ENCODE data around the gene PDXK. TPM values are rescaled to one million over a fixed set of nuclear protein-coding genes. Genes with fewer than 3 reads are reported as not detected.

The PDXK gene
- total and polyA plus RNA-seq, 2 of the 13 experiments (the other 11 are each of a cell fraction or from before 2014, with no cell fraction given): 114 to 184 TPM

- TF ChIP-seq SYNCRIP (IDR thresholded peaks at IDR 0.05; ENCODE audit: insufficient read depth, low read depth, low read length): no peak
Observed at GRCh38 chr21:43753439-43753799, 34.5 kb downstream of the PDXK start (continued).

DNA sequence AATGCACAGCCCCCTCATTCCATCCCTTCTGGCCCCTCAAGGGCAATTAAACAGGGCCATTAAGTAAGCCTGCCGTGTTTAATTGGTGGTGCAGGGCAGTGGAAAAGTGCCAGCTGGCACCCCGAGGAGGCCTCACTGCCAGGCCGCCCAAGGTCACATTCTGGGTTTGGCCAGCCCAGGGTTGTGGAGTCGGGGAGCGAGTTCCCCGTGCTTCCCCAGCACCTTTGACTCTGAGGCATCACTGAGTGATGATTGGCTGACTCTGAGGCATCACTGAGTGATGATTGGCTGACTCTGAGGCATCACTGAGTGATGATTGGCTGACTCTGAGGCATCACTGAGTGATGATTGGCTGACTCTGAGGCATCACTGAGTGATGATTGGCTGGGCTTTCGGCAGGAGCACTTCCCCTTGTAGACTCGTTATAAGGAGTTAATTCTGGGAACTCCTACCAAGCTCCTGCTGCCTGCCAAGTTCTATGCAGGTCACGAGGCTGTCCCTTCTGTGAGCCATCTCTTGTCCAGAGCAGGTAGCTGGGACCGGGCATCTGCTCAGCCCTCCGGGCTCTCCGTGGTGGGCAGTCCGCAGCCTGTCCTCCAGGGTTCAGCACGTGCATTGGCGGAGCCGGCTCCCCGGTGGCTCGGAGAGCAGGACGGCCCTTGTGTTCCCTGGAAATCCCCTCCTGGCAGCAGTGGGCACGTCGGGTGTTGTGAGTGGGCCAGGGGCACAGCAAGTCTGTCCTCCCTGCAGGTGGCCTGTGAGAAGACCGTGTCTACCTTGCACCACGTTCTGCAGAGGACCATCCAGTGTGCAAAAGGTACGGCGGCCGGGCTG is 36.2 kb downstream of the PDXK start:
- ChIA-PET CTCF (ENCODE audit: low intra/inter-chr PET ratio, low total read pairs) (no interaction called here), POLR2A (no interaction called here)
- Histone ChIP-seq H3K36me3 (replicated peaks in 1 of 2; ENCODE audit: control insufficient read depth in 1 of 2, insufficient read depth in 2 of 2, low read length in 2 of 2) (peaks cover 38 to 75% of the 10 kb centered on the region in 2 experiments; a peak in 4 of 5 replicates), H3K79me2 (ENCODE audit: insufficient read depth, low read length) (no peaks in the 10 kb centered on the region), H3K4me1 (ENCODE audit: insufficient read depth, low read length) (no peaks in the 10 kb centered on the region), H4K20me1 (ENCODE audit: insufficient read depth, low read length) (no peaks in the 10 kb centered on the region), H2AFZ (ENCODE audit: low read length) (no peak overlapping the region), H3K27me3 (ENCODE audit: control insufficient read depth in 1 of 2, insufficient read depth in 2 of 2, low read length in 2 of 2) (no peaks in the 10 kb centered on the region), H3K9me3 (ENCODE audit: low read length) (no peaks in the 10 kb centered on the region), H3K27ac (ENCODE audit: extremely low read length, insufficient read depth, low read length) (no peak overlapping the region), H3K4me3 (replicated peaks in 1 of 3; ENCODE audit: insufficient read depth in 1 of 3, low read depth in 2 of 3, low read length in 3 of 3) (no peak overlapping the region), H3K9ac (ENCODE audit: insufficient read depth, low read depth, low read length) (no peak overlapping the region), H3K4me2 (ENCODE audit: low read depth, low read length) (no peak overlapping the region)
- DNase-seq (ENCODE audit: low spot score) (no peak), FAIRE-seq (no peak), ATAC-seq (no peak; the same call in 2 of the 3 replicates)
- in situ Hi-C loops (cut with HindIII; ENCODE audit: extremely low pct_ligation_motif_present, low pct_unique_long_range_greater_than_20kb) (no loop called here), intact Hi-C loops (cut with micrococcal nuclease; ENCODE audit: unreplicated experiment) (no loop called here)
- no TSS peak for BruUV-seq (replicated peaks)
- WGBS (ENCODE audit: low lambda C conversion rate): 92% methylated on average over 11 of the region's 26 CpGs
- peak; percentile 84 for TF ChIP-seq NFYC (CRISPR knock-in tag; IDR thresholded peaks at IDR 0.05)
- no peak for TF ChIP-seq NR0B2 (CRISPR knock-in tag; IDR thresholded peaks at IDR 0.05)
- TF ChIP-seq SP2 (CRISPR knock-in tag; IDR thresholded peaks at IDR 0.05): peak; percentile 33; the same call in 1 of the 2 replicates
- TF ChIP-seq, protein P1, sequence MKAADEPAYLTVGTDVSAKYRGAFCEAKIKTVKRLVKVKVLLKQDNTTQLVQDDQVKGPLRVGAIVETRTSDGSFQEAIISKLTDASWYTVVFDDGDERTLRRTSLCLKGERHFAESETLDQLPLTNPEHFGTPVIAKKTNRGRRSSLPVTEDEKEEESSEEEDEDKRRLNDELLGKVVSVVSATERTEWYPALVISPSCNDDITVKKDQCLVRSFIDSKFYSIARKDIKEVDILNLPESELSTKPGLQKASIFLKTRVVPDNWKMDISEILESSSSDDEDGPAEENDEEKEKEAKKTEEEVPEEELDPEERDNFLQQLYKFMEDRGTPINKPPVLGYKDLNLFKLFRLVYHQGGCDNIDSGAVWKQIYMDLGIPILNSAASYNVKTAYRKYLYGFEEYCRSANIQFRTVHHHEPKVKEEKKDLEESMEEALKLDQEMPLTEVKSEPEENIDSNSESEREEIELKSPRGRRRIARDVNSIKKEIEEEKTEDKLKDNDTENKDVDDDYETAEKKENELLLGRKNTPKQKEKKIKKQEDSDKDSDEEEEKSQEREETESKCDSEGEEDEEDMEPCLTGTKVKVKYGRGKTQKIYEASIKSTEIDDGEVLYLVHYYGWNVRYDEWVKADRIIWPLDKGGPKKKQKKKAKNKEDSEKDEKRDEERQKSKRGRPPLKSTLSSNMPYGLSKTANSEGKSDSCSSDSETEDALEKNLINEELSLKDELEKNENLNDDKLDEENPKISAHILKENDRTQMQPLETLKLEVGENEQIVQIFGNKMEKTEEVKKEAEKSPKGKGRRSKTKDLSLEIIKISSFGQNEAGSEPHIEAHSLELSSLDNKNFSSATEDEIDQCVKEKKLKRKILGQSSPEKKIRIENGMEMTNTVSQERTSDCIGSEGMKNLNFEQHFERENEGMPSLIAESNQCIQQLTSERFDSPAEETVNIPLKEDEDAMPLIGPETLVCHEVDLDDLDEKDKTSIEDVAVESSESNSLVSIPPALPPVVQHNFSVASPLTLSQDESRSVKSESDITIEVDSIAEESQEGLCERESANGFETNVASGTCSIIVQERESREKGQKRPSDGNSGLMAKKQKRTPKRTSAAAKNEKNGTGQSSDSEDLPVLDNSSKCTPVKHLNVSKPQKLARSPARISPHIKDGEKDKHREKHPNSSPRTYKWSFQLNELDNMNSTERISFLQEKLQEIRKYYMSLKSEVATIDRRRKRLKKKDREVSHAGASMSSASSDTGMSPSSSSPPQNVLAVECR (CRISPR knock-in tag; IDR thresholded peaks at IDR 0.05; ENCODE audit: borderline replicate concordance): no peak
- TF ChIP-seq NFYB (CRISPR knock-in tag; IDR thresholded peaks at IDR 0.05): peak; percentile 90
- no peak for TF ChIP-seq ZBTB43 (CRISPR knock-in tag; conservative IDR thresholded peaks at IDR 0.05)
- no peak for TF ChIP-seq FOXA1 (IDR thresholded peaks at IDR 0.05)
- no peak for TF ChIP-seq FOXA1 (CRISPR knock-in tag; IDR thresholded peaks at IDR 0.05)
- TF ChIP-seq REXO4 (CRISPR knock-in tag; IDR thresholded peaks at IDR 0.05; ENCODE audit: borderline replicate concordance): no peak
- no peak for TF ChIP-seq ZBTB46 (CRISPR knock-in tag; IDR thresholded peaks at IDR 0.05; ENCODE audit: borderline replicate concordance)
- TF ChIP-seq, protein P2, sequence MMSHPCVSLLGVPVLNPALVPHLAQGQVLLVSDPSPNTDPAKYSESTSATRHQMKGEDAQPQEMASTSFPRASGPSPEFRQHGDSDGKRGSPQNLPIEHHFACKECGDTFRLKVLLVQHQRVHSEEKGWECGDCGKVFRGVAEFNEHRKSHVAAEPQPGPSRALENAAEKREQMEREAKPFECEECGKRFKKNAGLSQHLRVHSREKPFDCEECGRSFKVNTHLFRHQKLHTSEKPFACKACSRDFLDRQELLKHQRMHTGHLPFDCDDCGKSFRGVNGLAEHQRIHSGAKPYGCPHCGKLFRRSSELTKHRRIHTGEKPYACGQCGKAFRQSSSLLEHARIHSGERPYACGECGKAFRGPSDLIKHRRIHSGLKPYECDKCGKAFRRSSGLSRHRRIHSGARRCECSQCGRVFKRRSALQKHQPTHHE (CRISPR knock-in tag; IDR thresholded peaks at IDR 0.05; ENCODE audit: borderline replicate concordance): no peak
- TF ChIP-seq MLLT10 (CRISPR knock-in tag; IDR thresholded peaks at IDR 0.05): no peak

All from HepG2 (cell line).